NCI-H1694 treated with DMSO at 0.1 percent for 48 hours (cell line): ENCODE data around the gene CYP19A1.
"Not testable (repeated sequence)": the region's sequence is repeated elsewhere in the genome, so short reads cannot be mapped to it uniquely, and the experiment has no call there.

Experiments
- DNase-seq: peaks from one replicate; lab custom pipeline; 2025; lab: John Stamatoyannopoulos, UW

CYP19A1 gene

GRCh38 chr15:51205050-51205975 is 133.1 kb downstream of the CYP19A1 start:
- no peak for DNase-seq

GRCh38 chr15:51203797-51204196 is 134.6 kb downstream of the CYP19A1 start:
- DNase-seq = no peak

- DNase-seq = no peak
Measured at GRCh38 chr15:51202783-51203182, 135.6 kb downstream of the CYP19A1 start.

GRCh38 chr15:51201581-51201980 is 136.8 kb downstream of the CYP19A1 start:
- DNase-seq = no peak

GRCh38 chr15:51200792-51201191 is 137.6 kb downstream of the CYP19A1 start:
- DNase-seq = no peak

- DNase-seq = no peak
Measured at GRCh38 chr15:51199541-51199940, 138.9 kb downstream of the CYP19A1 start.

GRCh38 chr15:51198701-51199232 is 139.6 kb downstream of the CYP19A1 start:
- DNase-seq = no peak

GRCh38 chr15:51195459-51195858 is 142.9 kb downstream of the CYP19A1 start:
- DNase-seq = no peak

- DNase-seq = no peak
Measured at GRCh38 chr15:51193979-51194378, 144.4 kb downstream of the CYP19A1 start.

- DNase-seq = no peak
Measured at GRCh38 chr15:51193526-51193925, 144.9 kb downstream of the CYP19A1 start.

GRCh38 chr15:51192521-51193280 is 145.7 kb downstream of the CYP19A1 start:
- peak; percentile 59 for DNase-seq

- no peak for DNase-seq
Measured at GRCh38 chr15:51191766-51192165, 146.6 kb downstream of the CYP19A1 start.

GRCh38 chr15:51191072-51191670 is 147.2 kb downstream of the CYP19A1 start:
- DNase-seq = no peak

- no peak for DNase-seq
Measured at GRCh38 chr15:51190424-51191068, 147.8 kb downstream of the CYP19A1 start.

GRCh38 chr15:51189669-51190385 is 148.6 kb downstream of the CYP19A1 start:
- DNase-seq = no peak

- not testable (repeated sequence) for DNase-seq
Measured at GRCh38 chr15:51188791-51189190, 149.6 kb downstream of the CYP19A1 start.

GRCh38 chr15:51186891-51187290 is 151.5 kb downstream of the CYP19A1 start:
- no peak for DNase-seq

GRCh38 chr15:51186181-51186705 is 152.2 kb downstream of the CYP19A1 start:
- no peak for DNase-seq

- no peak for DNase-seq
Measured at GRCh38 chr15:51185213-51186159, 152.9 kb downstream of the CYP19A1 start.

GRCh38 chr15:51184627-51185026 is 153.8 kb downstream of the CYP19A1 start:
- DNase-seq = no peak
